ENCODE data around the gene IER3. TPM values are rescaled to one million over a fixed set of nuclear protein-coding genes. Genes with fewer than 3 reads are reported as not detected.

Gene IER3
- total RNA-seq, 1 experiment from 2014 or later: 350 TPM

GRCh38 chr6:30747902-30748769, 3.8 kb upstream of the IER3 start:
- peak; percentile 69 for DNase-seq (ENCODE audit: low read depth)

GRCh38 chr6:30747300-30747687, 2.9 kb upstream of the IER3 start:
- no peak for DNase-seq (ENCODE audit: low read depth)

- no peak for DNase-seq (ENCODE audit: low read depth)
These were observed 971 bp downstream of the IER3 start for GRCh38 chr6:30743099-30744053.

GRCh38 chr6:30742316-30743098, 1.8 kb downstream of the IER3 start, which contains the start of gene FLOT1:
FLOT1 (minus strand) TSS chr6:30742687; CDS start chr6:30742189, 498 bp downstream.
- peak; percentile 100 for DNase-seq (ENCODE audit: low read depth)

GRCh38 chr6:30741789-30742315, 2.5 kb downstream of the IER3 start:
- DNase-seq (ENCODE audit: low read depth): no peak

- peak; percentile 65 for DNase-seq (ENCODE audit: low read depth)
These were observed 3.1 kb downstream of the IER3 start for GRCh38 chr6:30741063-30741779.

- DNase-seq (ENCODE audit: low read depth): no peak
These were observed 3.8 kb downstream of the IER3 start for GRCh38 chr6:30740540-30740870.

GRCh38 chr6:30738532-30738931, 5.8 kb downstream of the IER3 start:
- no peak for DNase-seq (ENCODE audit: low read depth)

GRCh38 chr6:30735668-30736314, 8.6 kb downstream of the IER3 start:
- no peak for DNase-seq (ENCODE audit: low read depth)

GRCh38 chr6:30732237-30732943, 12.0 kb downstream of the IER3 start:
- DNase-seq (ENCODE audit: low read depth): no peak

- DNase-seq (ENCODE audit: low read depth): peak; percentile 73
These were observed 13.5 kb downstream of the IER3 start for GRCh38 chr6:30730601-30731435.

GRCh38 chr6:30727920-30728553, 16.3 kb downstream of the IER3 start:
- DNase-seq (ENCODE audit: low read depth): peak; percentile 51

GRCh38 chr6:30726506-30727413, 17.6 kb downstream of the IER3 start:
- peak; percentile 39 for DNase-seq (ENCODE audit: low read depth)

- peak; percentile 86 for DNase-seq (ENCODE audit: low read depth)
These were observed 18.4 kb downstream of the IER3 start for GRCh38 chr6:30725713-30726505.

- DNase-seq (ENCODE audit: low read depth): no peak
These were observed 19.3 kb downstream of the IER3 start for GRCh38 chr6:30724906-30725667.
